Pons (tissue), 1 donor: ENCODE results near the gene GPX3.
A peak's percentile ranks its signal among the peaks of the same experiment; 100 is the strongest.

Source experiments
- DNase-seq: peaks from one replicate; pipeline ENCODE4 v3.0.0-alpha.2; 2016; ENCODE audit warnings: low spot score

Gene GPX3

GRCh38 chr5:151034422-151035379, 14.3 kb downstream of the GPX3 start:
- no peak for DNase-seq

DNA sequence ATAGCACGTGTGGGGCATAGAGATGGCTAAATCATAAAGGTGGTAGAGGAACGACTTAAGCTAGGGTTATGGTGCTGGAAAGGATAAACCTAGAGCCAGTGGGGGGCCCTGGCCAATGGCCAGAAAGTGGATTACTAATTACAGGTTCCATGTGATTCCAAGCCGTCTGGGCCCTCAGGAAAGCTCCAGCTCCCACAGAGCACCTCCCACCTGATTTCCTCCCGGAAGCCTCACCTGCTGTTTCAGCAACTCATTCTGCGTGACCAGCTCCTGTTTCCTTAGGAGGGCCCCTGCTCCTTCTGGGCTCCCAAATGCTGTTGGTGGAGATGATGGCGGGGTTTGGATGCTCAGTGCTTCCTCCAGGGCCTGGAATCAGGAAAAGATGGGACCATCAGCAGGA, 16.2 kb downstream of the GPX3 start:
- no peak for DNase-seq

GRCh38 chr5:151037561-151038411, 17.4 kb downstream of the GPX3 start:
- peak; percentile 31 for DNase-seq

DNA sequence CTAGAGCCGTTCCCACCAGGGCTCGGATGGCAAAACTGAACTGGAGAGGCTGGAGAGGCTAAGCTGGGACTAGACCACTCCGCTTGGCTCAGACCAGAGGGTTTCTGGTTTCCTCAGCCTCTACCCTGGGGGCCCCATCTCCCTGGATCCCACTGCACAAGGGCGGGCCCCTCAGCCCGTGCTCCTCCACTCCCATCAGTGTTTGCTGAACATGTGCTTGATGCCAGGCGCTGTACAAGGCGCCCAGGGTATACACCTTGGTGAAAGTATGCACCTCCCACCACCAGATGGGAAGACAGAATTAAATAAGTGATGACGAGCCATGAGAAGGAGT, 18.0 kb downstream of the GPX3 start:
- DNase-seq = no peak

- DNase-seq = no peak
These were observed 18.4 kb downstream of the GPX3 start for GRCh38 chr5:151038801-151039238.

GRCh38 chr5:151039665-151040064, 19.3 kb downstream of the GPX3 start:
- no peak for DNase-seq

DNA sequence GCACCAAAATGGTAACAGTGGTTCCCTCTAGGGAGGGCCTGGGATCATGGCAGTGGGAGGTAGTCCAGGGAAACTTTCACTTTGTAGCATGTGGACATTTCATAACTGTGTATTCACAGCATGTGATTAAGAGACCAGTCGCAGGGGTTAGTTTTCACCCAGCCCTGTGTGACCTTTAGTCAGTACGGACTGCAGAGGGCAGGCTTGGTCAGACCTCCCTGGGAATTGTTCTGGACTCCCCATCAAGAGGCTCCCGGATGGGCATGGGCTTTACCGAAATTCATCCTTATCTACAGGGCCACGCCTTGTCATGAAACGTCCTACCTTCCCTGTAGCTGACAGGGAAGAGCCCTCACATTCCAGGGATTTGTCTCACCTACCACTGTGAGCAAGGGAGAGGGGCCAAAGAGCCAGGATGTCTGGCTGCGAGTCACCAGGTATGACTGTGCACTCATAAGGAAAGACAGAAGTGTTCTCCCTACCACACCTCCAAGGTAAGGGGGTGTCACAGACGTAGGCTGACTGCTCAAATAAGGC, 19.9 kb downstream of the GPX3 start:
- DNase-seq = no peak

- peak; percentile 60 for DNase-seq
These were observed 21.3 kb downstream of the GPX3 start for GRCh38 chr5:151041577-151042268.

DNA sequence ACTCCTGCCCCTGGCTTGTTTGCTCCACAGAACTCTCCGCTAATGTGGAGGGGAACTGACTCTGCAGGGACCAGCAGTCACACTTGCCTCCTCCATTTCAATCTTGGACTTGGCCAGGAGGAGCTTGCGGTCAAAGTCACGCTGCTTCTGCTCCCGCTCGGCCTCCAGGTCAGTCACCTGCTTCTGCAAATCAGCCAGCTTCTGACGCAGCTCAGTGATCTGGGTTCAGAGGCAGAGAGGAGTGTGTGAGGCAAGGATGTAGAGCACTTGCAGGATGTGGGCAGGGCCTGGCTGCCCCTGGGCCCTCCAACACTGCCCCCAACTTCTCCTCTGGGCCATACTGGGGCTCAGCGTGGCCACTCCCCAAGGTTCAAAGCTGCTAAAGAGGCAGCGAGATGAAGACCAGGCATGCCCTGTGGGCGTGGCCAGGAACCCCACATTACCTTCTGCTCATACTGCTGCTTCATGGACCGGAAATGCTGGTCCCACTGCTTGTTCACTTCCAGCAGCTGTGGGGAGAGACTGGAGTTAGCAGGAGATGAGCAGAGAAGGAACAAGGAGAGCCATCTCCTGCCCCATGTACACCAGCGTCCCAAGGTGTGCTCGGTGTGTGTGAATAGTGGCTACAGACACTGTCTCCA, 22.2 kb downstream of the GPX3 start:
- no peak for DNase-seq

GRCh38 chr5:151047814-151048425, 27.5 kb downstream of the GPX3 start:
- no peak for DNase-seq

GRCh38 chr5:151048526-151048925, 28.1 kb downstream of the GPX3 start:
- DNase-seq = no peak

GRCh38 chr5:151051066-151051930, 30.9 kb downstream of the GPX3 start:
- peak; percentile 79 for DNase-seq

GRCh38 chr5:151051931-151052608, 31.7 kb downstream of the GPX3 start:
- DNase-seq = no peak

DNA sequence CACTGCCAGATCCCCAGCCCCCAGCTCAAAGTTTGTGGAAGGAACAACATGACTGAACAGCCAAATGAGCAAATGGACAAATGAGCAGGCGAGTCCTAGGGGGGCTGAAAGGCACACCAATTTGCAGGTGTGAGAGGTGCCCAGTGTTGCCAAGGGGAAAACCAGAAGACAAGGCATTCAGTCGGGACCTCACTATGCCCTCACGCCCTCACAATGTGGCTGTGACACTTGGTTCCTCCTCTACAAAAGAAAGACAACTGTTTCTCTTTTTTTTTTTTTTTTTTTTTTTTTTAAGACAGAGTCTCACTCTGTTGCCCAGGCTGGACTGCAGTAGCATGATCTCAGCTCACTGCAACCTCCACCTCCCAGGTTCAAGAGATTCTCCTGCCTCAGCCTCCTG, 32.4 kb downstream of the GPX3 start:
- no peak for DNase-seq

- no peak for DNase-seq
These were observed 33.5 kb downstream of the GPX3 start for GRCh38 chr5:151053796-151054462.

DNA sequence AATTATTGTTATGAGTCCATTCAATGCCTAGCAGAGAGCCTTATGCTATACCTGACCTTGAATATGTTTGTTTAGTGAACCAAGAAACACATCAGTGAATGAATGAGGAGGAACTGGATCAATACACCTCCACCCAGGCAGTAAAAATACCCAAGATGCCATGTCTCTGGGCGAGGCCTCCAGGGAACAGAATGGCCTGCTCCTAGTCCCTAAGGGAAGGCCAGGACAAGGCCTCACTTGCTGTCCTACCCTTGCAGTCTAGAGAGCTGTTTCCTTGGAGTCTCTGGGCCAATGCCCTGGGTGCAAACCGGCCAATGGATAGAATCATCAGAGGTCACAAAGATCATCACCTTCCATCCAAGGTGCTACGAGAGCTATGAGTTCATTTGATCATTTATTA, 34.3 kb downstream of the GPX3 start:
- no peak for DNase-seq

DNA sequence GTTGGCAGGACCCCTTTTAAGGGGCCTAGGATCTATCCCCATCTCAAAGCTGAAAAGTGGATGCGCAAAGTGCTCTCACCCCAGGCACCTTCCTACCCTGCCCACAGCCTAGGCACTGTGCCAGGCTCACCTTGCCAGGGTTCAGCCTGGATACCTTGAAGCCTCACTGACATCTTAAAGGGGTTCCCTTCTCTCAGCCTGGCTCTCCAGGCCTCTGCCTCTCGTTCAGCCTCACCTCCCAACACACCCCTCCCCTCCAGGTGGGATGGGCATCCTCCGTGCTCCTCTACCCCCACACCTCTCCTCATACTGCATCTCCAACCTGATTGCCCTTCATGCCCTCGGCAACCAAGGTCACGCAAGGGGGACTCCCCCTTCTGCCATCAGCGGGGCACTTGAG, 34.9 kb downstream of the GPX3 start:
- no peak for DNase-seq

DNA sequence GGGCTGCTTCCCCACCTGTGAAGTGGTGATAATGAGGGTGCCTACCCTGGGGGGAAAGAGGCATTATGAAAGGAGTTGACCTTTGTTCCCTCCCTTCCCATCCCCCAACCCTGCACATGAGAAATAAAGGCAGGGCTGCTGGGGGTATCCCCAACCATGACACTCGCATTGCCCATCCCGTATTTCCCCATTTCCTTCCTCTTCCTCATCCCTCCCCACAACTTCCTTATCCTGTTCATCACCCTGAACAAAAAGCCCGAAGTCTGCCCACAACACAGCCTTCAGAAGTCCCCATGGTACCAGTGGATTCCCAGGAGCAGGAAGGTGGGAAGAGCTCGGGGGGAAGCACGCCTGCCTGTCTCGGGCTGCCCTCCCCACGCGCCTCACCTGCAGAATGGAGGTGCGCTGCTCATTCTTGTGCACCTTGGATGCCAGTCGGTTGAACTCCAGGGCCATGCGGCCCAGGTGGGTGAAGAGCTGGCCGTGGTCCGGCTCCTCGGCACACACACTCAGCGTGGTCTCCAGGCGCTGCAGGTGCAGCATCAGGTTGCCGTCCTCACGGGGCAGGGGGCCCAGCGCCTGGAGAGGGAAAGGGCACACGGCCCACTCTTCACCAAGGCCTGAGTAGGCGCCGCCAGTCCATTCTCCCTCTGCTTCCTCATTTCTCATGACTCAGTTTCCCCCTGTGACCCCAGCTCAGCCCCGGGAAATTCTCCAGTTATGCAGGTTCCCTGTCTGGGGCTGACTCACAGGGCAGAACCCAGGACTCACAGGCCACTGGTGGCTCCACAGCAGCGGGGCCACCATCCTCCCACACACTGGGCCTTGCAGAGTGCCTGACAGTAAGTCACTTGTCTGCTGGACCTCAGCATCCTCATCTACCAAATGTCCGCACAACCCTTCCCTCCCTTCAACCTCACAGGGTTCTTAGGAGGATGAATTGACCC, 36.3 kb downstream of the GPX3 start:
- no peak for DNase-seq
